DND-41 (cell line): Measurements from ENCODE around the gene RNF183.

Experiments
- ATAC-seq: fragments of 200-7000 bp; cut with Tn5 transposase; 3 replicates; pipeline ENCODE4 v1.9.1; 2021; ENCODE audit warnings: low read depth; ENCODE audit not compliant: insufficient read depth
- DNase-seq: peaks from one replicate; pipeline ENCODE4 v3.0.0-alpha.2; 2020
- H2AFZ ChIP-seq: 2 replicates; pipeline ENCODE4 v1.6.0; 2012; ENCODE audit warnings: low read depth, low read length
- H3K27ac ChIP-seq: 2 replicates; pipeline ENCODE4 v1.5.1; 2012; ENCODE audit warnings: low read length, inconsistent platforms
- H3K27me3 ChIP-seq: fragments of 200-600 bp; sonication (generic); 2 replicates; pipeline ENCODE4 v1.6.0; 2012; ENCODE audit warnings: low read length, mild to moderate bottlenecking, inconsistent platforms; ENCODE audit not compliant: insufficient read depth, poor library complexity
- H3K36me3 ChIP-seq: 2 replicates; pipeline ENCODE4 v1.5.1; 2012; ENCODE audit warnings: low read length, inconsistent platforms; ENCODE audit not compliant: insufficient read depth
- H3K4me1 ChIP-seq: 2 replicates; pipeline ENCODE4 v1.5.1; 2012; ENCODE audit warnings: mild to moderate bottlenecking, low read length; ENCODE audit not compliant: insufficient read depth
- H3K4me2 ChIP-seq: 2 replicates; pipeline ENCODE4 v1.6.0; 2012; ENCODE audit warnings: mild to moderate bottlenecking, moderate library complexity, low read length, inconsistent platforms; ENCODE audit not compliant: insufficient read depth
- H3K4me3 ChIP-seq, 2 experiments: fragments of 200-600 bp in 1 of 2; shearing (Covaris generic) in 1 of 2; 2 replicates each; pipeline ENCODE4 v1.5.1; 2012 to 2016; ENCODE audit warnings: inconsistent platforms in 2 of 2, low read length in 2 of 2, mild to moderate bottlenecking in 2 of 2, low read depth in 1 of 2, moderate library complexity in 1 of 2
- H3K79me2 ChIP-seq: 2 replicates; pipeline ENCODE4 v1.6.0; 2012; ENCODE audit warnings: low read length, inconsistent platforms; ENCODE audit not compliant: insufficient read depth
- H3K9ac ChIP-seq: 2 replicates; pipeline ENCODE4 v1.6.0; 2012; ENCODE audit warnings: low read depth, mild to moderate bottlenecking, inconsistent platforms, low read length, moderate library complexity
- H3K9me3 ChIP-seq: 2 replicates; pipeline ENCODE4 v1.5.1; 2012; ENCODE audit warnings: low read length, moderate library complexity, mild to moderate bottlenecking, inconsistent platforms; ENCODE audit not compliant: insufficient read depth, severe bottlenecking
- H4K20me1 ChIP-seq: 2 replicates; pipeline ENCODE4 v1.6.0; 2012; ENCODE audit warnings: low read length; ENCODE audit not compliant: insufficient read depth
- CTCF ChIP-seq: IDR thresholded peaks from 2 replicates; pipeline ENCODE4 v1.5.1; 2012; ENCODE audit warnings: borderline replicate concordance, low read length, moderate library complexity, mild to moderate bottlenecking; ENCODE audit not compliant: poor library complexity, severe bottlenecking; ENCODE audit errors: extremely low read depth
- EZH2 ChIP-seq: IDR thresholded peaks from 3 replicates; pipeline ENCODE4 v1.6.1; 2012; ENCODE audit warnings: borderline replicate concordance, low read depth, mild to moderate bottlenecking, moderate library complexity, low read length, inconsistent platforms; ENCODE audit not compliant: severe bottlenecking

RNF183 gene

DNA sequence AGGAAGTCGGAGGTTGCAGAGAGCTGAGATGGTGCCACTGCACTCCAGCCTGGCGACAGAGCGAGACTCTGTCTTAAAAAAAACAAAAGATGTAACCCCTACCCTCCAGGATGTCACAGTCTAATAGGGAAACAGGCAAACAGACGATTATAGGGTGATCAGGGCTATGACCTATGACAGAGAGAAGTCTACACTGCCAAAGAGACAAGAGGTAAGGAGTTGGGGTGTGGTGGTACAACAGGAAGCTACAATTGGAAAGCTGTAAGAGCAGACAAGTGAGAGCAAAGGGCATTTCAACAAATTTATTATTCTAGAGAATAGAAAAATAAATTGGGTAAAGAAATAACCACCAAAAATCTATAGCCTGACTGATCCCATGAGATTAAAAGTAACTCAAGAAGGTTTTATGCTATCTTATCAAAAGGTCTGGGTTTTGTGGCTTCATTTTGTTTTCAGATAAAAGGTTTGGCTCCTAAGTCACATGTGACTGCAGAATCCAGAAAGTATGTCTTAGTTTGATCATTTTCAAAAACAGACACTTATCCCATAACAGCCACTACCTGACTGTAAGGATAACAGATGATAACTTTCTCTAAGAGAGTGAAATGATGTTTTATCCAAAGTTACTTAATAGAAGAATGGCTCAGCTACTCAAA, 35.1 kb downstream of the RNF183 start:
- Histone ChIP-seq H3K36me3 (peaks cover 51% of the 10 kb centered on the region), H4K20me1 (no peaks in the 10 kb centered on the region), H3K9ac (no peak overlapping the region), H2AFZ (no peak overlapping the region), H3K79me2 (no peaks in the 10 kb centered on the region), H3K4me1 (no peaks in the 10 kb centered on the region), H3K4me2 (no peak overlapping the region), H3K9me3 (no peaks in the 10 kb centered on the region), H3K4me3 (no peak overlapping the region), H3K27ac (no peak overlapping the region), H3K27me3 (no peaks in the 10 kb centered on the region)
- TF ChIP-seq CTCF (no peak), EZH2 (no peak)
- DNase-seq (no peak), ATAC-seq (no peak)

DNA sequence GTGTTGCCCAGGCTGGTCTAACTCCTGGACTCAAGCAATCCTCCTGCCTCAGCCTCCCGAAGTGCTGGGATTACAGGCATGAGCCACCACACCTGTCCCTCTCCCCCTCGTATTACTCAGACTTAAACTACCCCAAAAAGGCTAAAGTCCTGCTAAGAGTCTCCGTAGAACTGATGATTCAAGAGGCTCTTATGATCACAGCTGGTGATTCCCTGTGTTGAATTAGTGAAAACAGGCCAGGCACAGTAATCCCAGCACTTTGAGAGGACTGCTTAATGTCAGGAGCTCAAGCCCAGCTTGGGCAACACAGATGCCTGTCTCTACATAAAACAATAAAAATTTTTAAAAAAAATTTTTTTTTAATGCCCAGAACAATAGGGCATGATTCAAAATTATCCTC, 37.0 kb downstream of the RNF183 start:
- Histone ChIP-seq H3K27ac (no peak overlapping the region), H3K9ac (no peak overlapping the region), H3K4me1 (no peaks in the 10 kb centered on the region), H3K9me3 (no peaks in the 10 kb centered on the region), H2AFZ (no peak overlapping the region), H4K20me1 (no peaks in the 10 kb centered on the region), H3K79me2 (no peaks in the 10 kb centered on the region), H3K27me3 (no peaks in the 10 kb centered on the region), H3K36me3 (peaks cover 36% of the 10 kb centered on the region), H3K4me2 (no peak overlapping the region), H3K4me3 (no peak overlapping the region)
- no peak for DNase-seq
- no peak for TF ChIP-seq CTCF
- TF ChIP-seq EZH2 = no peak
- ATAC-seq = no peak

GRCh38 chr9:113261917-113262671, 41.1 kb downstream of the RNF183 start:
- no peaks in the 10 kb centered on the region for H3K9me3 ChIP-seq
- no peak overlapping the region for H3K27ac ChIP-seq
- H3K36me3 ChIP-seq = peaks cover 27% of the 10 kb centered on the region; the same call in 1 of the 2 replicates
- no peak overlapping the region for H3K9ac ChIP-seq
- TF ChIP-seq EZH2 = no peak
- H3K27me3 ChIP-seq = no peaks in the 10 kb centered on the region
- no peaks in the 10 kb centered on the region for H4K20me1 ChIP-seq
- no peak overlapping the region for H3K4me3 ChIP-seq
- no peak for DNase-seq
- no peak for ATAC-seq
- H2AFZ ChIP-seq = no peak overlapping the region
- no peaks in the 10 kb centered on the region for H3K79me2 ChIP-seq
- no peak overlapping the region for H3K4me2 ChIP-seq
- H3K4me1 ChIP-seq = no peaks in the 10 kb centered on the region

- Histone ChIP-seq H2AFZ (no peak overlapping the region), H3K4me2 (no peak overlapping the region), H3K4me3 (no peak overlapping the region), H4K20me1 (no peaks in the 10 kb centered on the region), H3K27ac (no peak overlapping the region), H3K27me3 (no peaks in the 10 kb centered on the region), H3K79me2 (no peaks in the 10 kb centered on the region), H3K36me3 (peaks cover 27% of the 10 kb centered on the region; the same call in 1 of the 2 replicates), H3K9ac (no peak overlapping the region), H3K4me1 (no peaks in the 10 kb centered on the region), H3K9me3 (no peaks in the 10 kb centered on the region)
- TF ChIP-seq CTCF (no peak), EZH2 (no peak)
- DNase-seq = no peak
- no peak for ATAC-seq
Measured at GRCh38 chr9:113258282-113258681, 44.9 kb downstream of the RNF183 start.
